Muscle of leg (tissue), 11 donors: ENCODE data around the gene PTPN21. TPM values are rescaled to one million over a fixed set of nuclear protein-coding genes. Genes with fewer than 3 reads are reported as not detected.

Experiments used
- DNase-seq: peaks from one replicate; pipeline ENCODE4 v3.0.0; 2013
- H3K27ac ChIP-seq: one replicate; pipeline ENCODE4 v1.5.1; 2013; ENCODE audit warnings: mild to moderate bottlenecking, low read length, control low read depth
- H3K27me3 ChIP-seq: one replicate; pipeline ENCODE4 v1.6.1; 2013; ENCODE audit warnings: low read length; ENCODE audit not compliant: control insufficient read depth, insufficient read depth
- H3K36me3 ChIP-seq: one replicate; pipeline ENCODE4 v1.6.1; 2013; ENCODE audit warnings: low read length; ENCODE audit not compliant: control insufficient read depth, insufficient read depth
- H3K4me1 ChIP-seq: one replicate; pipeline ENCODE4 v1.6.1; 2013; ENCODE audit warnings: low read length; ENCODE audit not compliant: control insufficient read depth, insufficient read depth
- H3K4me3 ChIP-seq: one replicate; pipeline ENCODE4 v1.5.1; 2013; ENCODE audit warnings: low read length, control low read depth
- H3K9me3 ChIP-seq: replicated peaks from 2 replicates; pipeline ENCODE4 v1.6.1; 2013; ENCODE audit warnings: low read depth, low read length; ENCODE audit not compliant: control insufficient read depth
- WGBS: methylation state at CpG from one replicate; pipeline ENCODE4 v1.1.5; 2013; ENCODE audit warnings: missing lambda C conversion rate; ENCODE audit not compliant: insufficient coverage; 5-methylcytosine and 5-hydroxymethylcytosine counted together
- polyA plus RNA-seq, 8 donors: library from polyadenylated mRNA; unstranded; fragments of 120-200 nt; gene quantifications; one replicate each; pipeline versions ENCODE4 v1.2.1 to v1.2.3, GENCODE V29; 2013; ENCODE audit warnings: inconsistent platforms in 1 of 8, low replicate concordance in 1 of 8; ENCODE audit not compliant: insufficient read length in 8 of 8, insufficient read depth in 1 of 8
- total RNA-seq: library from RNA; stranded (reverse); fragments of 120-200 nt; gene quantifications from one replicate; pipeline ENCODE4 v1.2.4, GENCODE V29; 2013

Gene PTPN21
- total and polyA plus RNA-seq, 9 donors: 23.9 to 60.2 (median 46.4) TPM

DNA sequence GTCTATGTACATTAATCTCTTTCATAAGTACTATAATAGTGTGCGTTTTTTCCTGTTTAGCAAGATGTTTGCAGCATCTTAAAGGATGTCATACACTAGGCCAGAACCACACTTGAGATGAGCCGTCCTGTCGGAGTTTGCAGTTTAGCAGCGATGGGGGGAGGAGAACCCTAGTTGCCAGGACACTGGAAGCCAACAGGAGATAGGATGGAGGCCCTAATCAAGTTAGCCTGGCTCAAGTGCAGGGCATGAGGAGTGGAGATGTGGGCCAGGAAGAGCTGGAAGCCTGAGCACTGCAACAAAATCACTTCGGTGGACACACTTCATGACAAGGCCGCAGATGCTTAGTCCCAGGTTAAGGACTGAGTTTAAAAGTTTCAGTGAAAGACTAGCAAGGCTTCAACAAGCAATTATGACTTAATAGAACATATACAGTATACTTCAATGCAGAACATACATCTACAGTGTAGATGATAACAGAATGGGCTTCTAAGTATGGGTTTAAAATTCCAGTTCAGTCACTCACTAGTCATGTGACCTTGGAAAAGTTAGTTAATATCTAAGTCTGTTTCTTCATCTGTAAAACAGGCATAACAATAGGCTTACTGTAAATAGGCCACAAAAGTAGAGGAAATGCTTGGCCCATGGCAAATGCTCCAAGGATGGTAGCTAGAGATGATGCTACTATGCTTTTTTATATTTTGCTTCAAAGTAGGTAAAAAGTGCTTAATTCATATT, 77.1 kb downstream of the PTPN21 start:
- no peaks in the 10 kb centered on the region for H3K4me1 ChIP-seq
- no peak overlapping the region for H3K27ac ChIP-seq
- H3K4me3 ChIP-seq: no peak overlapping the region
- no peak for DNase-seq
- 96% methylated on average over 3 of the region's 6 CpGs for WGBS
- H3K36me3 ChIP-seq: peaks cover 62% of the 10 kb centered on the region
- no peaks in the 10 kb centered on the region for H3K27me3 ChIP-seq
- H3K9me3 ChIP-seq: no peaks in the 10 kb centered on the region

DNA sequence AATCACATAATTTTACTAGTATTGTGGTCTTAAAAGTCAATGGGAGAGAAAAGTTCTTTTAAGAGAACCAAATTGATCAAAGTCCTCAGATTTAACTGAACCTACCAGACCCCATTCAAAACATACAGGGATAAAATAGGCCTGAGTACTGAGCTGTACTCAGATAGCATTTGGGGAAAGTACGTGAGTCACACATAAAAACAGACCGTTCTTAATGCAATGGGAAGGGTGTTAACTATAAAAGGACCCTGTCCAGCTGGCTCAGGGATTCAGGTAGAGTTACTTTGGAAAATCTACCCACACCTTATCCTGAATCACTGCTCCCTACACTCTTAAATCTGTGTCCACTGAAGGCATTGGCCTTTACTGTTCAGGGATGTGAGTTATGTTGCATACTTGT, 78.0 kb downstream of the PTPN21 start:
- DNase-seq: no peak
- Histone ChIP-seq H3K27me3 (no peaks in the 10 kb centered on the region), H3K27ac (no peak overlapping the region), H3K9me3 (no peaks in the 10 kb centered on the region), H3K4me3 (no peak overlapping the region), H3K36me3 (peaks cover 59% of the 10 kb centered on the region), H3K4me1 (no peaks in the 10 kb centered on the region)
- WGBS: no CpG with 5 or more reads among the region's 2 CpGs

DNA sequence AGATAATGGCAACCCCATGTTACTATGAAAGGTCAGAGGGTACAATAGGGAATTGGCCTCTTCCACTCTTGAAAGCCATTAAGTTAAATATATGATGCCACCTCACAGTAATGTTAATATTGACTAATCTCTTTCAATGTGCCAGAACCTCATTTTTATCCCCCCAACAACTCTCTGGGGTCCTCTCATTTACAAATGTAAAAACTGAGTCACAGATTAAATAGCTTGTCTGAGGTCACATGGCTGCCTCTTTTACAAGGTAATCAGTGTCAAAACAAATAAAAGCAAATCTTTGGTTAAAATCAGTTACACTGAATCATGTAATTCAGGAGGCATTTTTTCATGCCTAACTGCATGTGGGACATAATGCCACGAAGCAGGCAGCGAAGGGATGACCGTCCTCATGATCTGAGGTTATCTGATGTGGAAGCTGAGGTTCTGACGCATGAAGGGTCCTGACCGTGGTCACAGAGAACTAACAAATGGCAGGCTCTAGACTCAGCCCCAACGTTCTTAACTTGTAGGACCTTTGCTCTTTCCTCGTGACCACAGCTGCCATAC, 78.5 kb downstream of the PTPN21 start:
- H3K27ac ChIP-seq: no peak overlapping the region
- DNase-seq: no peak
- WGBS: 91% methylated on average over 5 of the region's 7 CpGs
- no peaks in the 10 kb centered on the region for H3K9me3 ChIP-seq
- peaks cover 58% of the 10 kb centered on the region for H3K36me3 ChIP-seq
- H3K4me3 ChIP-seq: no peak overlapping the region
- no peaks in the 10 kb centered on the region for H3K4me1 ChIP-seq
- no peaks in the 10 kb centered on the region for H3K27me3 ChIP-seq

DNA sequence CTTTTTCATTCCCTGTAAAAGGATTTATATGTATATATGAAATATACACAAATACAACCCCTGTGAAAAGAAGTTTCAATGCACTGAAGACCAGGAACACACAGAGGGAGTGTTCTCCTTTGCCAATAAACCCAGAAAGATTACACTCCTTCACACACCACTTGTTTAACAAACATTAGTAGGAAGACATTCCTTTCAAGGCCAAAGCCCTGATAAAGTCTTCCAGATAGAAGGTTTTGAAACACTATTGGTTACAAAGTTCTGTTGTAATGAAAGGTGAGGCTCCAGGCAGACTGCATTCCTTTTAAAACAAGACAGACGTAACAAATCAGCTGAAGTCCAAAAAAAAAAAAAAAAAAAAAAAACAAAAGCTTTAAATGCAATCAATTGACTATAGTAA, 81.0 kb downstream of the PTPN21 start:
- no CpG with 5 or more reads among the region's 1 CpG for WGBS
- no peaks in the 10 kb centered on the region for H3K27me3 ChIP-seq
- DNase-seq: no peak
- H3K36me3 ChIP-seq: peaks cover 50% of the 10 kb centered on the region
- no peaks in the 10 kb centered on the region for H3K9me3 ChIP-seq
- no peaks in the 10 kb centered on the region for H3K4me1 ChIP-seq
- H3K4me3 ChIP-seq: no peak overlapping the region
- H3K27ac ChIP-seq: no peak overlapping the region

DNA sequence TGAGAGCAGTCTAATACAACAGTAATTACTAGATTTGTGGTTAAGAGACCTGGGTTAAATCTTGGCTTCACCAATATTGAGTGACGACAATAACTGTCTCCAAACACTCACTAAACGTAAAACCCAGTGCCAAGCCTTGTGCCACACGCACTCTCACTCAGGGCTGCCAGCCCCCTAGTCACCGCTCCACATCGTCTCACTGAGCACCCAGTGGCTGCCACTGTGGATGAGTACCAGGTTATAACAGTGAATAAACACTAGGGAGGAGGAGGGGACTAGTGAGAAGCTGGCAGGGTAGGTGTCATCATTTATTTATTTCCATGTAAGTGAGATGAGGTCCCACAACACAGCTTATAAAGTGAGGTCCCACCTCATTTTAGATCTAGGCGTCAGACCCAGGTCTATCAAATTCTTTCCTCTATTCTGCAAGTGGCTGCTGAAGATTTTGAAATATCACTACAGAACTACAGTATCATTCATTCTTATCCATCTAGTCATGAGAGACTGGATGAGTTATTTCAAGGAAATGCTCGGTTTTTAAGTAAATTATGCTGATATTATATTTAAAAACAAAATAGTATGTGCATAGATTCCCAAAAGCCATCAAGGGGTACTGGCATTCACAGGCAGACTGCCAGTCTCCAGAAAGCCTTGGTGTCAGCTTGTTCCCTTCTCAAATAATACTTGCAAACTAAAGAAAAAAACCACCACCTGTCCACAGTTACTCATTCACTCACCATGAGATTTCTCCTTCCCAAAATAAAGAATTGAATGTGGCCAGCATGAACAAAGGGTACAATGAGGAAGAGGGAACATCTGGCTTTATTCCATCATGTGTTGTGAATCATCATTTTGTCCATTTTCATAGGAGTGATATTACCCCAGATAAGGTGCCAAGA, 84.0 kb downstream of the PTPN21 start:
- no peak for DNase-seq
- Histone ChIP-seq H3K9me3 (no peaks in the 10 kb centered on the region), H3K36me3 (peaks cover 54% of the 10 kb centered on the region), H3K27me3 (no peaks in the 10 kb centered on the region), H3K4me1 (no peaks in the 10 kb centered on the region), H3K27ac (no peak overlapping the region), H3K4me3 (no peak overlapping the region)
- WGBS: no CpG with 5 or more reads among the region's 7 CpGs

DNA sequence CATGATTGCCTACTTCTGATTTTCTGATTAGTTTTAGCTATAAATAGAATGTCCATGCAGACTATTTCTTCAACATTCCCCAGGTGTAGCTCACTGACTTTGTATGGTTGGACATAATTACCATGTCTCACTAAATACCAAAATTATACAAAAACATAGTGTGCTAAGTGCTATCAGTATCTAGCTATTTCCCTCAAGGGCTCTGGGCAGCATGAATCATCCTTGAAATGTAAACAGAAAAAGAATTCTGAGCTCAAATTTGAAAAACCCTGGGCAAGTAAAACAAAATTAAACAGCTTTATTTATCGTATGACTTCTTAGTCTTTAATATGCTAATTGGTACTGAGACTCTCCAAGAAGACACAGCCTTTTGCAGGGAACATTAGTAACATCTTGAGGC, 86.4 kb downstream of the PTPN21 start:
- no peaks in the 10 kb centered on the region for H3K27me3 ChIP-seq
- H3K4me3 ChIP-seq: no peak overlapping the region
- WGBS: no CpG with 5 or more reads among the region's 1 CpG
- H3K4me1 ChIP-seq: no peaks in the 10 kb centered on the region
- H3K36me3 ChIP-seq: peaks cover 49% of the 10 kb centered on the region
- DNase-seq: no peak
- no peaks in the 10 kb centered on the region for H3K9me3 ChIP-seq
- no peak overlapping the region for H3K27ac ChIP-seq

- Histone ChIP-seq H3K4me1 (no peaks in the 10 kb centered on the region), H3K36me3 (peaks cover 29% of the 10 kb centered on the region), H3K27me3 (no peaks in the 10 kb centered on the region), H3K27ac (no peak overlapping the region), H3K9me3 (peaks cover 4% of the 10 kb centered on the region), H3K4me3 (no peak overlapping the region)
- WGBS: 92% methylated on average over 2 of the region's 4 CpGs
- DNase-seq: no peak
These were observed 91.5 kb downstream of the PTPN21 start for GRCh38 chr14:88463318-88463717.

- no peaks in the 10 kb centered on the region for H3K4me1 ChIP-seq
- no peaks in the 10 kb centered on the region for H3K9me3 ChIP-seq
- no peak for DNase-seq
- H3K36me3 ChIP-seq: peaks cover 10% of the 10 kb centered on the region
- H3K4me3 ChIP-seq: no peak overlapping the region
- no peak overlapping the region for H3K27ac ChIP-seq
- no peaks in the 10 kb centered on the region for H3K27me3 ChIP-seq
- no CpG with 5 or more reads among the region's 2 CpGs for WGBS
These were observed 99.9 kb downstream of the PTPN21 start for GRCh38 chr14:88454886-88455285.

- H3K4me1 ChIP-seq: no peaks in the 10 kb centered on the region
- peaks cover 10% of the 10 kb centered on the region for H3K36me3 ChIP-seq
- no peak overlapping the region for H3K4me3 ChIP-seq
- no peak for DNase-seq
- WGBS: 86% methylated on average over 4 of the region's 4 CpGs
- H3K27me3 ChIP-seq: no peaks in the 10 kb centered on the region
- no peak overlapping the region for H3K27ac ChIP-seq
- H3K9me3 ChIP-seq: no peaks in the 10 kb centered on the region
These were observed 102.6 kb downstream of the PTPN21 start for GRCh38 chr14:88452231-88452630.

DNA sequence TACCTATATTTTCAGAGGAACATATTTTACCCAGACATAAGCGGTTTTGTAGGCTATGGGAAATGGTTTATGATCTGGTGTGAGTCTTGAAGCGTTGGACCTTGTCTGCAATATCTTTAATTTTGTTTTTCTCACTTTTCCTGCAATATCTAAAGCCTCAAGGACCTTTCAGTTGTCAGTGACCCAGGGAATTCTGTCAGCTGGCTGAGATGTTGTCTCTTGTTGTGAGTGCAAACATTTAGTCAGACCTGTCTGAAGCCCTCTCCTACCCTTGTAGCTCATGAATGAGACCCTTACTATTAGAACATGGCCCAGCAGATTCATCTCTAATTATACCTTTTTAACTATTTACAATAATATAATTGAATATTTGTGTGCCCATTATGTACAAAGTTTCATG, 115.7 kb downstream of the PTPN21 start:
- Histone ChIP-seq H3K27me3 (no peaks in the 10 kb centered on the region), H3K9me3 (no peaks in the 10 kb centered on the region), H3K4me1 (no peaks in the 10 kb centered on the region), H3K27ac (no peak overlapping the region), H3K4me3 (no peak overlapping the region), H3K36me3 (peaks cover 15% of the 10 kb centered on the region)
- WGBS: no CpG with 5 or more reads among the region's 2 CpGs
- no peak for DNase-seq
